ENCODE data around the gene RDH5.

- TF ChIP-seq CTCF (conservative IDR thresholded peaks at IDR 0.05; ENCODE audit: low read depth, low read length): no peak
- TF ChIP-seq EZH2 (IDR thresholded peaks at IDR 0.05; ENCODE audit: low read length, unreplicated experiment): no peak
Measured at GRCh38 chr12:55697686-55698085, 22.5 kb upstream of the RDH5 start.

Measured in PC-3 (cell line).